OCI-LY7 (cell line): ENCODE results near the gene KRTAP3-3. TPM values are rescaled to one million over a fixed set of nuclear protein-coding genes. Genes with fewer than 3 reads are reported as not detected.
"Not testable (repeated sequence)": the region's sequence is repeated elsewhere in the genome, so short reads cannot be mapped to it uniquely, and the experiment has no call there.

Experiments
- Bru-seq: library from RNA; stranded (reverse); fragments of 400-500 nt; gene quantifications from one replicate; lab custom pipeline; 2021; lab: Mats Ljungman, UMichigan
- BruChase-seq, 2 experiments: library from RNA; stranded (reverse); fragments of 400-500 nt; gene quantifications; one replicate each; lab custom pipeline; 2021; lab: Mats Ljungman, UMichigan
- BruUV-seq: library from RNA; stranded (reverse); fragments of 400-500 nt; replicated peaks from 2 replicates; lab custom pipeline; 2021; lab: Mats Ljungman, UMichigan
- CTCF ChIA-PET: fragments of 300-600 bp; sonication (Branson Sonifier 250); formaldehyde crosslinking; loops from one replicate; lab custom pipeline; 2022; ENCODE audit warnings: antibody characterized with exemption; ENCODE audit not compliant: unreplicated experiment; lab: Charles Lee
- POLR2A ChIA-PET: fragments of 300-600 bp; sonication (Branson Sonifier 250); formaldehyde crosslinking; loops from one replicate; lab custom pipeline; 2022; ENCODE audit warnings: antibody characterized with exemption; lab: Charles Lee
- DNase-seq: peaks from one replicate; pipeline ENCODE4 v3.0.0-alpha.2; 2015; ENCODE audit warnings: low spot score
- H2AFZ ChIP-seq: fragments of 200-600 bp; sonication (generic), shearing (Covaris generic); 2 replicates; pipeline ENCODE4 v1.6.1; 2014; ENCODE audit warnings: mild to moderate bottlenecking, antibody characterized with exemption, low read length, moderate library complexity
- H3K27ac ChIP-seq: fragments of 200-600 bp; sonication (generic); 2 replicates; pipeline ENCODE4 v1.5.1; 2014; ENCODE audit warnings: mixed run types, low read depth, mild to moderate bottlenecking, moderate library complexity, low read length, inconsistent platforms; ENCODE audit not compliant: poor library complexity, severe bottlenecking
- H3K36me3 ChIP-seq: fragments of 200-600 bp; sonication (generic); 2 replicates; pipeline ENCODE4 v1.6.1; 2014; ENCODE audit warnings: mild to moderate bottlenecking, antibody characterized with exemption, low read length, moderate library complexity, mixed read lengths; ENCODE audit not compliant: insufficient read depth
- H3K4me1 ChIP-seq: fragments of 200-600 bp; sonication (generic); 2 replicates; pipeline ENCODE4 v1.5.1; 2014; ENCODE audit warnings: mild to moderate bottlenecking, low read length; ENCODE audit not compliant: insufficient read depth, poor library complexity, severe bottlenecking
- H3K4me2 ChIP-seq: fragments of 200-600 bp; sonication (generic); 2 replicates; pipeline ENCODE4 v1.6.1; 2014; ENCODE audit warnings: mild to moderate bottlenecking, low read length
- H3K4me3 ChIP-seq: fragments of 200-600 bp; sonication (generic); 2 replicates; pipeline ENCODE4 v1.5.1; 2014; ENCODE audit warnings: mild to moderate bottlenecking, low read depth, low read length; ENCODE audit not compliant: poor library complexity, severe bottlenecking
- H3K79me2 ChIP-seq: fragments of 200-600 bp; sonication (generic); 2 replicates; pipeline ENCODE4 v1.6.1; 2016; ENCODE audit warnings: low read depth, mild to moderate bottlenecking, low read length, moderate library complexity, mixed read lengths; ENCODE audit not compliant: insufficient read depth
- H3K9me2 ChIP-seq: fragments of 200-600 bp; sonication (generic); 2 replicates; pipeline ENCODE4 v1.6.1; 2016; ENCODE audit warnings: mild to moderate bottlenecking, low read length, mixed read lengths; ENCODE audit not compliant: insufficient read depth
- H3K9me3 ChIP-seq: fragments of 200-600 bp; sonication (generic); 2 replicates; pipeline ENCODE4 v1.6.1; 2014; ENCODE audit warnings: mild to moderate bottlenecking, mixed run types, low read length, mixed read lengths
- H4K20me1 ChIP-seq: fragments of 200-600 bp; sonication (generic); 2 replicates; pipeline ENCODE4 v1.6.1; 2014; ENCODE audit warnings: mild to moderate bottlenecking, antibody characterized with exemption, low read length, moderate library complexity, mixed read lengths; ENCODE audit not compliant: insufficient read depth
- CTCF ChIP-seq: fragments of 200-600 bp; sonication (generic); conservative IDR thresholded peaks from 2 replicates; pipeline ENCODE4 v1.5.1; 2014; ENCODE audit warnings: mild to moderate bottlenecking, antibody characterized with exemption, low read length, moderate library complexity, mixed read lengths
- EZH2phosphoT487 ChIP-seq: fragments of 200-600 bp; sonication (generic); IDR thresholded peaks from 2 replicates; pipeline ENCODE4 v1.6.1; 2018; ENCODE audit warnings: low read depth, borderline replicate concordance, mild to moderate bottlenecking, mixed run types, antibody characterized with exemption, low read length, moderate library complexity, mixed read lengths
- intact Hi-C: fragments of 100-400 bp; cut with micrococcal nuclease; formaldehyde crosslinking; loops from one replicate; pipeline ENCODE4 v1.10.0; 2022; ENCODE audit not compliant: unreplicated experiment
- long read RNA-seq: library from polyadenylated mRNA; stranded (forward); transcript quantifications from one replicate; pipeline ENCODE4 v2.0.0, GENCODE V29; 2022
- total RNA-seq, 2 experiments: library from RNA; depleted of rRNA in 1 of 2; stranded (reverse); fragments of >200 nt in 1 of 2; shearing (Covaris generic) in 1 of 2; gene quantifications; 2 replicates each; pipeline ENCODE4 v1.2.3, GENCODE V29; 2014 to 2022

Gene KRTAP3-3
- total RNA-seq (2014; rRNA removed; shearing (Covaris generic)) (not detected in 2 replicates), total RNA-seq (2022) (not detected in 2 replicates), Bru-seq, nascent RNA (not detected), BruChase-seq, experiment 1, labeled RNA remaining after a 6-hour chase (not detected), BruChase-seq, experiment 2, labeled RNA remaining after a 2-hour chase (not detected)
- long read RNA-seq: 0 reads

- Histone ChIP-seq H4K20me1 (no peaks in the 10 kb centered on the region), H3K4me2 (no peak within 1 kb of the TSS), H3K36me3 (no peaks in the 10 kb centered on the region), H3K4me3 (no peak within 1 kb of the TSS), H3K9me3 (no peaks in the 10 kb centered on the region), H2AFZ (no peak within 1 kb of the TSS), H3K4me1 (no peaks in the 10 kb centered on the region), H3K27ac (no peak within 1 kb of the TSS), H3K9me2 (no peaks in the 10 kb centered on the region), H3K79me2 (no peaks in the 10 kb centered on the region)
- ChIA-PET POLR2A (no interaction called here), CTCF (no interaction called here)
- no TSS peak for BruUV-seq
- intact Hi-C loops: no loop called here
- no peak for DNase-seq
- TF ChIP-seq CTCF (no peak), EZH2phosphoT487 (no peak)
These were observed at the start of gene KRTAP3-3 for GRCh38 chr17:40993839-40994238. Gene KRTAP3-3 (minus strand): TSS chr17:40994164. CDS start chr17:40994097, 67 bp downstream.

- ChIA-PET POLR2A (no interaction called here), CTCF (no interaction called here)
- Histone ChIP-seq H3K4me2 (no peak overlapping the region), H2AFZ (no peak overlapping the region), H3K4me1 (no peaks in the 10 kb centered on the region), H3K4me3 (no peak overlapping the region), H3K9me3 (no peaks in the 10 kb centered on the region), H3K36me3 (no peaks in the 10 kb centered on the region), H4K20me1 (no peaks in the 10 kb centered on the region), H3K9me2 (no peaks in the 10 kb centered on the region), H3K27ac (no peak overlapping the region), H3K79me2 (no peaks in the 10 kb centered on the region)
- intact Hi-C loops: no loop called here
- no TSS peak for BruUV-seq
- no peak for TF ChIP-seq EZH2phosphoT487
- TF ChIP-seq CTCF: no peak
- DNase-seq: no peak
These were observed 49.0 kb upstream of the KRTAP3-3 start for GRCh38 chr17:41042953-41043352.

- H3K79me2 ChIP-seq, H3K4me1 ChIP-seq, H3K4me2 ChIP-seq, H3K4me3 ChIP-seq, CTCF ChIA-PET, DNase-seq, H4K20me1 ChIP-seq, H3K9me3 ChIP-seq, BruUV-seq, intact Hi-C loops, H3K36me3 ChIP-seq, H2AFZ ChIP-seq, POLR2A ChIA-PET, H3K9me2 ChIP-seq, H3K27ac ChIP-seq: not testable (repeated sequence)
These were observed 47.0 kb upstream of the KRTAP3-3 start, which contains the start of gene KRTAP1-1 for GRCh38 chr17:41040783-41041571. Gene KRTAP1-1 (minus strand): TSS chr17:41041450. CDS start chr17:41041397, 53 bp downstream.
